H9 (cell line): Measurements from ENCODE around the gene TCERG1L. TPM values are rescaled to one million over a fixed set of nuclear protein-coding genes. Genes with fewer than 3 reads are reported as not detected.

ENCODE experiments used
- DNase-seq: peaks from one replicate; pipeline ENCODE4 v3.0.0-alpha.2; 2017
- H2AFZ ChIP-seq: one replicate; pipeline ENCODE4 v1.6.1; 2013; ENCODE audit warnings: mild to moderate bottlenecking, low read length, control low read depth, moderate library complexity
- H2AK5ac ChIP-seq: 2 replicates; pipeline ENCODE4 v1.6.1; 2013; ENCODE audit warnings: low read length, control low read depth, mixed read lengths; ENCODE audit not compliant: insufficient read length
- H2BK120ac ChIP-seq: one replicate; pipeline ENCODE4 v1.6.1; 2013; ENCODE audit warnings: low read depth, mild to moderate bottlenecking, low read length, control low read depth, inconsistent platforms; ENCODE audit not compliant: poor library complexity, severe bottlenecking
- H2BK12ac ChIP-seq: 2 replicates; pipeline ENCODE4 v1.6.1; 2013; ENCODE audit warnings: low read length, control low read depth, mixed read lengths, low read depth; ENCODE audit not compliant: insufficient read length
- H2BK15ac ChIP-seq: 2 replicates; pipeline ENCODE4 v1.6.1; 2013; ENCODE audit warnings: low read depth, low read length, control low read depth
- H2BK20ac ChIP-seq: one replicate; pipeline ENCODE4 v1.6.1; 2013; ENCODE audit warnings: low read depth, mild to moderate bottlenecking, low read length, control low read depth, inconsistent platforms; ENCODE audit not compliant: poor library complexity, severe bottlenecking
- H2BK5ac ChIP-seq: 2 replicates; pipeline ENCODE4 v1.6.1; 2013; ENCODE audit warnings: low read length, control low read depth, mixed read lengths; ENCODE audit not compliant: insufficient read length
- H3K14ac ChIP-seq: 2 replicates; pipeline ENCODE4 v1.6.1; 2013; ENCODE audit warnings: low read length, control low read depth; ENCODE audit not compliant: insufficient read depth
- H3K18ac ChIP-seq: 2 replicates; pipeline ENCODE4 v1.6.1; 2013; ENCODE audit warnings: low read depth, mild to moderate bottlenecking, mixed read lengths, low read length, control low read depth; ENCODE audit not compliant: insufficient read length
- H3K23ac ChIP-seq: 2 replicates; pipeline ENCODE4 v1.6.1; 2013; ENCODE audit warnings: low read length, control low read depth, mixed read lengths, low read depth; ENCODE audit not compliant: insufficient read length
- H3K23me2 ChIP-seq: 2 replicates; pipeline ENCODE4 v1.6.1; 2013; ENCODE audit warnings: low read depth, mild to moderate bottlenecking, mixed read lengths, low read length, control low read depth; ENCODE audit not compliant: insufficient read length, poor library complexity, severe bottlenecking
- H3K27ac ChIP-seq: 2 replicates; pipeline ENCODE4 v1.5.1; 2013; ENCODE audit warnings: low read length, control low read depth, mixed read lengths, low read depth; ENCODE audit not compliant: insufficient read length
- H3K27me3 ChIP-seq: 2 replicates; pipeline ENCODE4 v1.6.1; 2013; ENCODE audit warnings: low read length, control low read depth, inconsistent platforms; ENCODE audit not compliant: insufficient read depth
- H3K4ac ChIP-seq: 2 replicates; pipeline ENCODE4 v1.6.1; 2013; ENCODE audit warnings: low read depth, mild to moderate bottlenecking, control low read depth, inconsistent platforms, low read length, moderate library complexity
- H3K4me1 ChIP-seq: 2 replicates; pipeline ENCODE4 v1.6.1; 2013; ENCODE audit warnings: low read length, control low read depth, inconsistent platforms; ENCODE audit not compliant: insufficient read depth
- H3K4me2 ChIP-seq: 2 replicates; pipeline ENCODE4 v1.6.1; 2013; ENCODE audit warnings: low read length, control low read depth, mixed read lengths; ENCODE audit not compliant: insufficient read length, insufficient read depth
- H3K56ac ChIP-seq: 2 replicates; pipeline ENCODE4 v1.6.1; 2013; ENCODE audit warnings: low read depth, mild to moderate bottlenecking, mixed read lengths, low read length, control low read depth; ENCODE audit not compliant: insufficient read length
- H3K79me1 ChIP-seq: 2 replicates; pipeline ENCODE4 v1.6.1; 2013; ENCODE audit warnings: low read depth, mild to moderate bottlenecking, moderate library complexity, low read length, control low read depth, inconsistent platforms; ENCODE audit not compliant: insufficient read depth, poor library complexity, severe bottlenecking
- H3K79me2 ChIP-seq: 2 replicates; pipeline ENCODE4 v1.6.1; 2013; ENCODE audit warnings: low read length, control low read depth, inconsistent platforms; ENCODE audit not compliant: insufficient read depth
- H3K9ac ChIP-seq: 2 replicates; pipeline ENCODE4 v1.6.1; 2013; ENCODE audit warnings: low read length, control low read depth, mixed read lengths; ENCODE audit not compliant: insufficient read length; ENCODE audit errors: extremely low read depth
- H3K9me3 ChIP-seq: one replicate; pipeline ENCODE4 v1.6.1; 2013; ENCODE audit warnings: low read depth, low read length, inconsistent platforms; ENCODE audit not compliant: control insufficient read depth
- H3T11ph ChIP-seq: one replicate; pipeline ENCODE4 v1.6.1; 2013; ENCODE audit warnings: mild to moderate bottlenecking, low read length, control low read depth, inconsistent platforms
- H4K20me1 ChIP-seq: one replicate; pipeline ENCODE4 v1.6.1; 2013; ENCODE audit not compliant: control insufficient read depth, insufficient read length, insufficient read depth
- H4K5ac ChIP-seq: 2 replicates; pipeline ENCODE4 v1.6.1; 2013; ENCODE audit warnings: low read depth, mild to moderate bottlenecking, mixed read lengths, low read length, control low read depth; ENCODE audit not compliant: insufficient read length
- H4K8ac ChIP-seq: replicated peaks from 2 replicates; pipeline ENCODE4 v1.6.1; 2013; ENCODE audit warnings: low read length, control low read depth, mixed read lengths, low read depth; ENCODE audit not compliant: insufficient read length
- H4K91ac ChIP-seq: 2 replicates; pipeline ENCODE4 v1.6.1; 2013; ENCODE audit warnings: low read depth, mild to moderate bottlenecking, moderate library complexity, mixed read lengths, low read length, control low read depth; ENCODE audit not compliant: insufficient read length
- H3K27ac Mint-ChIP-seq, 3 experiments: 2 replicates in 2 of 3; 3 replicates in 1 of 3; pipeline ENCODE4 v1.8.0; 2020 to 2021; ENCODE audit warnings: mixed read lengths in 3 of 3, mild to moderate bottlenecking in 1 of 3, moderate library complexity in 1 of 3
- H3K27me3 Mint-ChIP-seq: 2 replicates; pipeline ENCODE4 v1.8.0; 2021; ENCODE audit warnings: low read depth, mild to moderate bottlenecking, moderate library complexity, mixed read lengths
- H3K36me3 Mint-ChIP-seq, 3 experiments: 2 replicates in 2 of 3; 3 replicates in 1 of 3; pipeline ENCODE4 v1.8.0; 2020 to 2021; ENCODE audit warnings: low read depth in 3 of 3, mixed read lengths in 3 of 3; ENCODE audit not compliant: insufficient read depth in 1 of 3
- H3K4me1 Mint-ChIP-seq, 2 experiments: 2 replicates each; pipeline ENCODE4 v1.8.0; 2020; ENCODE audit warnings: mixed read lengths in 2 of 2
- H3K4me3 Mint-ChIP-seq, 2 experiments: 2 replicates in 1 of 2; 3 replicates in 1 of 2; pipeline ENCODE4 v1.8.0; 2020 to 2021; ENCODE audit warnings: mild to moderate bottlenecking in 2 of 2, mixed read lengths in 2 of 2, moderate library complexity in 1 of 2
- H3K9me3 Mint-ChIP-seq, 2 experiments: 2 replicates in 1 of 2; 3 replicates in 1 of 2; pipeline ENCODE4 v1.8.0; 2020; ENCODE audit warnings: mild to moderate bottlenecking in 2 of 2, mixed read lengths in 2 of 2, moderate library complexity in 1 of 2
- CTCF ChIP-seq: fragments of 200-600 bp; sonication (generic); conservative IDR thresholded peaks from 3 replicates; pipeline ENCODE4 v1.8.0; 2021; ENCODE audit warnings: antibody characterized with exemption, mild to moderate bottlenecking
- WGBS: extraction: QIAGEN DNeasy Blood & Tissue Kit; methylation state at CpG from one replicate; pipeline ENCODE4 v1.1.7; 2013; ENCODE audit warnings: missing lambda C conversion rate, low lambda C conversion rate, mixed read lengths; ENCODE audit not compliant: insufficient read length; ENCODE audit errors: extremely low coverage; 5-methylcytosine and 5-hydroxymethylcytosine counted together
- total RNA-seq: library from RNA; stranded (reverse); gene quantifications from 2 replicates; pipeline ENCODE4 v1.2.1, GENCODE V29; 2021

Gene TCERG1L
- total RNA-seq, 1 experiment from 2014 or later = 3.3 TPM

- no peak overlapping the region for H2BK5ac ChIP-seq
- H3K9me3 ChIP-seq = no peaks in the 10 kb centered on the region
- no CpG with 5 or more reads among the region's 9 CpGs for WGBS
- peaks cover 13 to 24% of the 10 kb centered on the region in 2 experiments for H3K9me3 Mint-ChIP-seq
- no peak overlapping the region for H2AK5ac ChIP-seq
- no peak overlapping the region for H3K27ac Mint-ChIP-seq
- H3K23ac ChIP-seq = no peak overlapping the region
- H2BK12ac ChIP-seq = no peak overlapping the region
- H3K18ac ChIP-seq = no peak overlapping the region
- no peak for DNase-seq
- peaks cover 15 to 28% (median 21%) of the 10 kb centered on the region in 3 experiments for H3K36me3 Mint-ChIP-seq
- peaks cover 2% of the 10 kb centered on the region; the same call in 1 of the 2 replicates for H3K27me3 Mint-ChIP-seq
- no peak overlapping the region for H3K4me3 Mint-ChIP-seq
- no peaks in the 10 kb centered on the region for H3K27me3 ChIP-seq
- H3K14ac ChIP-seq = no peak overlapping the region
- no peak for TF ChIP-seq CTCF
- no peak overlapping the region for H3K27ac ChIP-seq
- H3K4ac ChIP-seq = no peak overlapping the region
- no peak overlapping the region for H3K56ac ChIP-seq
- H3K9ac ChIP-seq = no peak overlapping the region
- no peak overlapping the region for H3T11ph ChIP-seq
- H3K79me2 ChIP-seq = no peaks in the 10 kb centered on the region
- peaks cover 23 to 42% of the 10 kb centered on the region in 2 experiments for H3K4me1 Mint-ChIP-seq
- H4K8ac ChIP-seq = no peak overlapping the region
- H2AFZ ChIP-seq = no peak overlapping the region
- H4K91ac ChIP-seq = no peak overlapping the region
- H2BK20ac ChIP-seq = no peak overlapping the region
- H2BK120ac ChIP-seq = no peak overlapping the region
- H3K23me2 ChIP-seq = no peaks in the 10 kb centered on the region
- no peaks in the 10 kb centered on the region for H3K4me1 ChIP-seq
- no peak overlapping the region for H2BK15ac ChIP-seq
- no peak overlapping the region for H4K5ac ChIP-seq
- H3K79me1 ChIP-seq = no peaks in the 10 kb centered on the region
- no peak overlapping the region for H3K4me2 ChIP-seq
- no peaks in the 10 kb centered on the region for H4K20me1 ChIP-seq
These were observed 164.7 kb downstream of the TCERG1L start for GRCh38 chr10:131146790-131147189.
